HG03460 (cell line): ENCODE measurements around the gene PFKFB3.
"Not testable (repeated sequence)": the region's sequence is repeated elsewhere in the genome, so short reads cannot be mapped to it uniquely, and the experiment has no call there.

Source experiments
- ATAC-seq: cut with Tn5 transposase; IDR thresholded peaks from one replicate; pipeline ENCODE4 v1.9.1; 2021; ENCODE audit not compliant: unreplicated experiment

Gene PFKFB3

GRCh38 chr10:6234371-6234770 is 31.6 kb downstream of the PFKFB3 start:
- no peak for ATAC-seq

- ATAC-seq: no peak
Observed at GRCh38 chr10:6236349-6237198, 33.8 kb downstream of the PFKFB3 start.

- no peak for ATAC-seq
Observed at GRCh38 chr10:6237199-6237530, 34.4 kb downstream of the PFKFB3 start.

GRCh38 chr10:6238587-6239212 is 36.0 kb downstream of the PFKFB3 start:
- ATAC-seq: not testable (repeated sequence)

GRCh38 chr10:6239213-6239991 is 36.7 kb downstream of the PFKFB3 start:
- no peak for ATAC-seq

- ATAC-seq: no peak
Observed at GRCh38 chr10:6240254-6240653, 37.5 kb downstream of the PFKFB3 start.

GRCh38 chr10:6242089-6242488 is 39.4 kb downstream of the PFKFB3 start:
- ATAC-seq: no peak

GRCh38 chr10:6244510-6244909 is 41.8 kb downstream of the PFKFB3 start:
- no peak for ATAC-seq

GRCh38 chr10:6247041-6247712 is 44.4 kb downstream of the PFKFB3 start:
- ATAC-seq: no peak

GRCh38 chr10:6248908-6249307 is 46.2 kb downstream of the PFKFB3 start:
- not testable (repeated sequence) for ATAC-seq

GRCh38 chr10:6249698-6250097 is 47.0 kb downstream of the PFKFB3 start:
- ATAC-seq: no peak

- ATAC-seq: no peak
Observed at GRCh38 chr10:6250745-6251144, 48.0 kb downstream of the PFKFB3 start.

- no peak for ATAC-seq
Observed at GRCh38 chr10:6254201-6254600, 51.5 kb downstream of the PFKFB3 start.

GRCh38 chr10:6255548-6256061 is 52.9 kb downstream of the PFKFB3 start:
- no peak for ATAC-seq

GRCh38 chr10:6256439-6256838 is 53.7 kb downstream of the PFKFB3 start:
- ATAC-seq: no peak

GRCh38 chr10:6259153-6259552 is 56.4 kb downstream of the PFKFB3 start:
- ATAC-seq: no peak

- no peak for ATAC-seq
Observed at GRCh38 chr10:6260843-6261242, 58.1 kb downstream of the PFKFB3 start.

- no peak for ATAC-seq
Observed at GRCh38 chr10:6267941-6268340, 65.2 kb downstream of the PFKFB3 start.

GRCh38 chr10:6269432-6269831 is 66.7 kb downstream of the PFKFB3 start:
- no peak for ATAC-seq

GRCh38 chr10:6269953-6270867 is 67.5 kb downstream of the PFKFB3 start:
- peak; percentile 58 for ATAC-seq
